ENCODE results near the gene CRYGB.

DNA sequence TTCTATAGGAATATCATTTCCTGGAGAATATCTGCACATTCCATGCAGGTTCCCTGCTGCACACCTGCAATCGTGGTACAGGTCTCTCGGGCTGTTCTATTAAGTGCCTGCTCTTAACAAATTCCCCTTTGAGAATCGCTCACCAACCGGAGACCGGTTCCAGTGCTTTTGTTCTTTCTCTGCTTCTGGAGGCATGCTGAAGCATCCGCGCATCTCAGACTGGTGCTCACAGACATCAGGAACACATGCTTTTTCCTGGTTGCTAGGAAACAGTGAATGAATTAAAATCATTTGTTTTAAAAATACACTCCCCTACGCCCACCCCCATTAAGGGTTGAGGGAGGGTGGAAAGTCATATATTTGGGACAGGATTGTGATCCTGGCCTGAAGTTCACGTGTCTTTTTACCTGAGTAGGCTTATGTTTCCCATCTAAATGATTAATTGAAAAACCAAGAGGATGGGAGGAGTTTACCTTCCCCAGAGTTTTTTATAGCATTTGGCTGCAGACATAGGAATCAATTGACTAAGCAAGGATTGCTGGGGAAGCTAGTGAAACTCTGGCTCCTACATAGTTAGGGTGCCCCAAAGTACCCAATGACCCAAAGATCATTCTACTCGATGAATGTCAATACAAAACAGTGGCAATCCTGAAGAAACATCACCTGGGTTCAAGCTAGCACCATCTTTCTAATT is 44.0 kb upstream of the CRYGB start, which contains the start of gene C2orf80:
- TF ChIP-seq, protein P1, sequence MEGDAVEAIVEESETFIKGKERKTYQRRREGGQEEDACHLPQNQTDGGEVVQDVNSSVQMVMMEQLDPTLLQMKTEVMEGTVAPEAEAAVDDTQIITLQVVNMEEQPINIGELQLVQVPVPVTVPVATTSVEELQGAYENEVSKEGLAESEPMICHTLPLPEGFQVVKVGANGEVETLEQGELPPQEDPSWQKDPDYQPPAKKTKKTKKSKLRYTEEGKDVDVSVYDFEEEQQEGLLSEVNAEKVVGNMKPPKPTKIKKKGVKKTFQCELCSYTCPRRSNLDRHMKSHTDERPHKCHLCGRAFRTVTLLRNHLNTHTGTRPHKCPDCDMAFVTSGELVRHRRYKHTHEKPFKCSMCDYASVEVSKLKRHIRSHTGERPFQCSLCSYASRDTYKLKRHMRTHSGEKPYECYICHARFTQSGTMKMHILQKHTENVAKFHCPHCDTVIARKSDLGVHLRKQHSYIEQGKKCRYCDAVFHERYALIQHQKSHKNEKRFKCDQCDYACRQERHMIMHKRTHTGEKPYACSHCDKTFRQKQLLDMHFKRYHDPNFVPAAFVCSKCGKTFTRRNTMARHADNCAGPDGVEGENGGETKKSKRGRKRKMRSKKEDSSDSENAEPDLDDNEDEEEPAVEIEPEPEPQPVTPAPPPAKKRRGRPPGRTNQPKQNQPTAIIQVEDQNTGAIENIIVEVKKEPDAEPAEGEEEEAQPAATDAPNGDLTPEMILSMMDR (IDR thresholded peaks at IDR 0.05; ENCODE audit: low read depth, low read length): no peak
- no peak for TF ChIP-seq EZH2phosphoT487 (IDR thresholded peaks at IDR 0.05; ENCODE audit: low read depth)

All from OCI-LY3 (cell line).